Measurements from ENCODE around the gene TPPP. TPM values are rescaled to one million over a fixed set of nuclear protein-coding genes. Genes with fewer than 3 reads are reported as not detected.

TPPP gene
- total and polyA plus RNA-seq, 2 donors (not counting 3 experiments of a cell fraction or from before 2014, with no cell fraction given), result 0.04 to 0.09 TPM

- BruUV-seq (replicated peaks), result no TSS peak
- no peaks in the 10 kb centered on the region for H3K9me1 ChIP-seq (replicated peaks; ENCODE audit: control insufficient read depth, extremely low read depth, insufficient read depth, low read length)
- DNase-seq (ENCODE audit: low read depth, low spot score) (no peak), FAIRE-seq (no peak)
- no peak overlapping the region for H3K4me2 ChIP-seq (ENCODE audit: insufficient read depth, low read length)
- no peak overlapping the region for H3K4me3 ChIP-seq (replicated peaks in 1 of 3; ENCODE audit: insufficient read depth in 1 of 3, low read depth in 1 of 3, low read length in 3 of 3)
- no peak overlapping the region for H3K9ac ChIP-seq (replicated peaks; ENCODE audit: extremely low read depth, insufficient read depth, low read length)
- no peaks in the 10 kb centered on the region for H3K4me1 ChIP-seq (ENCODE audit: control insufficient read depth, extremely low read depth, insufficient read depth, low read length)
- no peak overlapping the region for H2AFZ ChIP-seq (ENCODE audit: low read depth, low read length)
- CTCF ChIA-PET, result no interaction called here
- POLR2A ChIA-PET, result no interaction called here
- intact Hi-C loops (cut with micrococcal nuclease), result loop anchor here (10.0 kb wide), 1 partner anchor 361 kb away; no protein-coding TSS in a partner anchor
- H3K9me3 ChIP-seq (replicated peaks; ENCODE audit: control insufficient read depth, insufficient read depth, low read length), result no peaks in the 10 kb centered on the region
- no peak overlapping the region for H3K27ac ChIP-seq (ENCODE audit: insufficient read depth, low read depth, low read length)
- dilution Hi-C loops (cut with MboI; ENCODE audit: extremely low pct_ligation_motif_present, low sequenced_read_pairs), result no loop called here
- TF ChIP-seq CTCF (IDR thresholded peaks at IDR 0.05; ENCODE audit: extremely low read depth in 1 of 2, insufficient read depth in 1 of 2, low read depth in 1 of 2, low read length in 2 of 2), result no peak
- no peak for TF ChIP-seq JUN (IDR thresholded peaks at IDR 0.05; ENCODE audit: borderline replicate concordance, insufficient read depth, insufficient read length, low read depth)
- TF ChIP-seq MYC (IDR thresholded peaks at IDR 0.05; ENCODE audit: low read depth, low read length), result no peak
- TF ChIP-seq FOS (IDR thresholded peaks at IDR 0.05; ENCODE audit: borderline replicate concordance, insufficient read depth, low read length), result no peak
- no peak for TF ChIP-seq EZH2 (IDR thresholded peaks at IDR 0.05; ENCODE audit: borderline replicate concordance, low read depth, low read length, severe bottlenecking)
- no peak for TF ChIP-seq MAX (IDR thresholded peaks at IDR 0.05; ENCODE audit: insufficient read depth, insufficient read length)
- no peak for TF ChIP-seq POLR2AphosphoS5 (IDR thresholded peaks at IDR 0.05; ENCODE audit: insufficient read depth, low read depth, low read length)
- no peak for TF ChIP-seq POLR2A (IDR thresholded peaks at IDR 0.05; ENCODE audit: low read depth, low read length)
- no peak for TF ChIP-seq GATA2 (IDR thresholded peaks at IDR 0.05; ENCODE audit: insufficient read depth, insufficient read length, low read depth, low read length)
- no peaks in the 10 kb centered on the region for H3K79me2 ChIP-seq (ENCODE audit: control insufficient read depth, insufficient read depth, low read length)
- no peaks in the 10 kb centered on the region for H4K20me1 ChIP-seq (replicated peaks; ENCODE audit: control insufficient read depth, extremely low read depth, insufficient read depth, low read length)
- no peaks in the 10 kb centered on the region for H3K27me3 ChIP-seq (ENCODE audit: control insufficient read depth in 2 of 2, insufficient read depth in 2 of 2, low read length in 2 of 2)
- H3K36me3 ChIP-seq (ENCODE audit: control insufficient read depth in 2 of 2, extremely low read depth in 1 of 2, insufficient read depth in 2 of 2, low read length in 2 of 2), result no peaks in the 10 kb centered on the region
These were observed 17.1 kb downstream of the TPPP start for GRCh38 chr5:675871-676698.
